Measurements from ENCODE around the gene NPTX1. TPM values are rescaled to one million over a fixed set of nuclear protein-coding genes. Genes with fewer than 3 reads are reported as not detected.

The NPTX1 gene
- polyA plus RNA-seq, 1 donor: 1.00 TPM

DNA sequence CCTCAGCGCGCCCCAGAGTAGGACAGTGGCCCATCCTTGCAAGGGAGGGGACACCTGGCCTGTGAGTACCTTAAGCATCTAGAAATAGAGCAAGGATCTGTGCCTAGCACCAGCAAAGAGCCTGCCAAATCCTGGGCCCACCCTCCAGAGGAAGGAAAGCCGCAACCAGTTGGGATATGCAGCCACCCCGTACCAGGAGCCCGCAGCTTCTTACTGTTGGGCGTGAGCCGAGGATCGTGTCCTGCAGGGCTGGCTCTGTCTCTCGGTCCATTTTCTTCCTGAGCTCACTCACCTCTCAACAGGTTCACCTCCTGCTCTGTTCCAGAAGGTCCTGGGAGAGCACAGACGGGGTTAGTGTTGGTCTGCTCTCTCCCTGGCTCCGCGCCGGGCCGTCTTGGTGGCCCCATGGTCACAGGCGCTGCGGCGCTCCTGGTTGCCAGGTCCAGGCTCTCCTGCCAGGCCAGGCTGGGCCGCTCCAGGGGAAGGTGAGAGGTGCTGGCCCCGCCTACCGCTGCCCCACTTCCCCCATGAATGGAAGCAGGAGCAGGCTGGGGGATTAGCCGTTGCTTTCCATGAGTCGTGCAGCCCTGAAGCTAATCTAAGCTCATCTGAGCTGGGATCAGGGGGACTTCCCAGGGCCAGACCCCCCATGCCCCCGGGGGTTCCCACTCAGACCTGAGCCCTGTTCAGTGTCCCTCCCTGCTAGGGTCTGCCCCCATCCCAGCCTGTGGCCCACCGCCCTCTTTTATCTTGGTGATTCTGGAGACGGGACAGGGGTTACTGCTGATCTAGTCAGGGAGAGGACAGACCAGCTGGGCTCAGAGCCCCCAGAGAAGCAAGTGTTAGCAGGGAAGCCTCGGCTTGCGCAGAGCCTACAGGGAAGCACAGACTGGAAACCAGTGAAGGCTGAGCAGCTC, 48.8 kb downstream of the NPTX1 start:
- no peak for DNase-seq

DNA sequence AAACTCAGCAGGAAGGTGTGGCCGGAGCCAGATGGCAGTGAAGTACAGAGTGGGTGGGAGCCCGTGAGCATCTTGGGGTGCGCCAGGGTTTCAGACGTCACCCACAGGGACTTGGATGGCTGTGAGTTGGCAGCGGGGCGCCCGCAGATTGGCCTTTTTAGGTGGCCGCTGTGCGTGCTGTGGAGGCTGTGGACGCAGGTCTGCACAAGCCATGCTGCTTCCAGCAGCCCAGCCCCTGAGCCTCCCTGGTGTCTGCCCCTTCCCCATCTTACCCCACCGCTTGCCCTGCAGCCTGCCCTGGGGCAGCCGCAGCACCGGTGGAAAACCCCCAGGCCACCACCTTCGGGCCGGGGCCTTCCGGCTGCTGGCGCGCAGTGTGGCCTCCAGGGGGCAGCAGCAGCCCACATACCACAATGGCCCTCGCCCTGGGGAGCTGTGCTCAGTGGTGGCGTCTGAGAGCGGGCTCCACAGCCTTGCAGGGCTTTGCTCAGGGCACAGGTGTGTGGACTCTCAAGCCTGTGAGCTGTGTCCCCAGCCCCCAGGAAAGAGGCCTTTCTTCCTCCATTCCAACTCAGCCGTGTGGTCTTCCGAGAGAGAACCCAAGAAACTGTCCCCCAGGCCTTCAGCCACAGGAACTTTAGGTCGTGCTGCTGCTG, 49.6 kb downstream of the NPTX1 start:
- DNase-seq: peak; percentile 50

DNA sequence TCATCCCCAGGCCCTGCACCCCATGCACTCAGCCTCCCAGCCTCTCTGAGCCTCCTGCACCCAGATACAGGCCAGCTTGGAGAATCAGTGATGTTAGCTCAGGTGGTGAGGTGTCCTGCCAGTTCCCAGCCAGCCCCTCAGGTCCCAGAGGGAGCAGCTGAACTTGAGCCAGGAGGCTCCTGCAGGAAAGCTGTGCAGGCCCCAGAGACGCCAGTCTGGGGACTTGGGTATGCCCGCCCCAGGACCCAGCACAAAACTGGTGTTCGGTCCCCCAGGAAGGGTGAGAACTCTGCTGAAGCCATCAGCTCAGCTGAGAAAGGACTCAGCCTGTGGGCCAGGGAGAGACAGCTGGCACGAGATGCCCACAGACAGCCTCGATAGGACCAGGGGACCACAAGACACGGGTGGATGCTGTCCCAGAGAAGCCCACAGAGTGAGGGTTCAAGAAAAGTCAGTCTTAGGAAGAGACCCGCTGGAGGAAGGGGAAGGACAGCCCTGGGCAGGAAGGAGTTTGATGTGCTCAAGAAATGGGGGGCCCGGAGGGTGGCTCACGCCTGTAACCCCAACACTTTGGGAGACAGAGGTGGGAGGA, 50.5 kb downstream of the NPTX1 start:
- DNase-seq: no peak

DNA sequence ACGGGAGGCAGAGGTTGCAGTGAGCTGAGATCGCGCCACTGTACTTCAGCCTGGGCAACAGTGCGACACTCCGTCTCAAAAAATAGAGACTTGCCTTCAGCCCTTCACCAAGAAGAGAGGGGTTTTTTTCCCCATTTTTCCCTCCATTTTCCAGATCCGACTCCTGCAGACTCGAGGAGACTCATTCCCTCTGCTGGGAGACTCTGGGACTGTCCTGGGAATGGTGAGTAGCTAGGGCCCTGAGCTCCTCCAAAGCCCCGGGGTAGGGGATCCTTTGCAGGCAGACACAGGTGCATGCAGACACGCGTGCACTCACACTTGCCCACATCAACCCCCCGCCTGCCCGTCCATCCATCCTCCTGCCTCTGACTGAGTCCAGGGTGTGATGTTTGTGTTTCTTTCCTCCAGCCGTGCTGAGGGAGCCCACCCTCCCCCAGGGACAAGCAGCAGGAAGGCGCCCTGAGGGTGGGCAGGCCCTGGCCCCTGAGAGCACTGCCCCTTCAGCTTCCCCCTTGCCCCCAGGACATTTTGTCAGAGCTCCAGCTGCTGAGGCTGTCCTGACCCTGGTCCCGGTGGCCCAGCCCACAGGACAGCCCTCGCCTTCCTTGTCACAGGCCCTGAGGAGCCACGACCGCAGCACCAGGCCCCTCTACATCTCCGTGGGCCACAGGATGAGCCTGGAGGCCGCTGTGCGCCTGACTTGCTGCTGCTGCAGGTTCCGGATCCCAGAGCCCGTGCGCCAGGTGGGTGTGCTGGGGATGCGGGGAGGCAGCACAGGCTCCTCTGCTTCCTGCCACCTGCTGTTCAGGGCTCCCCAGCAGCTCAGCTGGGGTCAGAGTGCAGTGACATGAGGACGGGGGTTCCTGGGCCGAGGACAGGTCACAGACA, 51.3 kb downstream of the NPTX1 start:
- DNase-seq: no peak

DNA sequence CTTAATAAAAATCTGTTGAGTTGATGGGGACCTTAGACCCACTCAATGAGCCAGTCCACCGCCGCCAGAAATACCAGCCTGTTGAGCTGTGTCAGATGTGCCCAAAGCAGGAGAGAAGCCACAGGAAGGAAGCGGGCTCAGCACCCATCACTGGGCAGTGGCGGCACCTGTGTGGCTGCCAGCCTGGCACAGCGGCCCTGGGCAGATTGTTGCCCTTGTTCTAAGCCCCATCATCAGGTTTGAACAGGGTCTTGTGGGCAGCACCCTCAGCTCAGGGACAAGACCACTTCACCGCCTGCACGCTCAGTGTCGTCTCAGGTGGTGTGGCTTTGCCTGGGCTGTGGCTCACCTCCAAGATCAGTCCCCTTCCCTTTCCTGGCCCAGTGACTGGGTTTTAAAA, 52.1 kb downstream of the NPTX1 start:
- DNase-seq: no peak

DNA sequence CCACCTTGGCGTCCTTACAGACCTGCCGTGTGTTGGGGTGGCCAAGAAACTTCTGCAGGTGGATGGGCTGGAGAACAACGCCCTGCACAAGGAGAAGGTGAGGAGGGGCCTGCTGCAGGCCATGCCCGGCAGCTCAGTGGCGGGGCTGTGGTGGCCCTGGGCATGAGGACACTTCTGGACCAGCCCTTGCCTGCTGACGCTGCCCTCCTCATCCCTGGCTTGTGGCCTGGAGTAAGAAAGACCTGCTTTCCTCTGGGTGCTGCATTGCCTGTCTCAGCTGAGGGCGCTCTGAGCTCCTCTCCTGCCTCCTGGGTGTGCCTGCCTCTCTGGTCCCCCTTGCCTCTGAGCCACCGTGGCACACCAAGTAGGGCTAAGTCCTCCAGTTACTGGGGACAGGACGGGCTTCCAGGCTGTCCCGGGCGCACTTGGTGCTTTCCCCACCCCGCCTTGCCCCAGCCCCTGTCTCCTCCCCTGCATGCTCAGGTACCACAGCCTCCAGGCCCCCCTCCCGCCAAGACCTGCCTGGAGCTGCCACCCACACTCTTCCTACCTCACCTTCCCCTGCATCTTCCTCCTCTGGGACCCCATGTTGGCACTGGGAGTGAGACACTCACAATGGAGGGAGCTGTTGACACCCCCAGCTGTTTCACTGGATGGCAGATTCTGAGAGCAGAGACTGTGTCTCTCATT, 52.7 kb downstream of the NPTX1 start:
- no peak for DNase-seq

DNA sequence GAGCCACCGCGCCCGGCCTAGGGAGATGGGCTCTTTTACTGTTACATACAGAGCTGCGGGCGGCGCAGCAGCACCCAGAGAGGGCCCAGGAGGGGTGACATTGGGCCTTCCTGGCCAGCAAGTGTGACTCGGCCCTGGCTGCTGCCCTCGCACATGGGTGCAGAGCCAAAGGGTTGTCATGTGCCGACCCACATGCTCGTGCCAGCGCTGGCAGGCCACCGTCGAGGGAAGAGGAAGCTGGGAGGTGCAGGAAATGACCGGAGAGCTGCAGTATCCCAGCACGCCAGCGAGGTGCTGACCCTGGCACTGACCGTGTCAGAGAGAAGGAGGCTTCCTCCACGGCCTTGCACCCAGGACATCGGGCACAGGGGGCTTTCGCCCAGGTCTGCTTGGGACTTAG, 53.4 kb downstream of the NPTX1 start:
- no peak for DNase-seq

DNA sequence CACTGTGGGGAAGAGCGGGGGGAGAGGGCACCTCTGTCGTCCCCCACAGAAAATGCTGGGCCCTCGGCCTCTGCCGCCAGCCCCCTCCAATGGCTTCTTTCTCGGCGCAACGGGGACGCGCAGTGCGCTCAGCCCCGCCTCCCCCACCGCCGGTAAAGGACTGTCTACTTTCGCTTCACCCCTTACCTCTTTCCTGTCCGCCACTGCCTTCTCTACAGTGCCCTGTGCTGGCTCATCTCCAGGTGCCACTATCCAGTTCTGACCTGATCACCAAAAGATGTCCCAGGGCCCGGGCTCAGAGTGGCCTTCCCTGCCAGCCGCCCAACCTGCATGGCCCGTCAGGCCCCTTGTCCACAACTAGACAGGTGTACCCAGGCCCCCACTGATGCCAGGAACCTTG, 54.1 kb downstream of the NPTX1 start:
- DNase-seq: no peak

DNA sequence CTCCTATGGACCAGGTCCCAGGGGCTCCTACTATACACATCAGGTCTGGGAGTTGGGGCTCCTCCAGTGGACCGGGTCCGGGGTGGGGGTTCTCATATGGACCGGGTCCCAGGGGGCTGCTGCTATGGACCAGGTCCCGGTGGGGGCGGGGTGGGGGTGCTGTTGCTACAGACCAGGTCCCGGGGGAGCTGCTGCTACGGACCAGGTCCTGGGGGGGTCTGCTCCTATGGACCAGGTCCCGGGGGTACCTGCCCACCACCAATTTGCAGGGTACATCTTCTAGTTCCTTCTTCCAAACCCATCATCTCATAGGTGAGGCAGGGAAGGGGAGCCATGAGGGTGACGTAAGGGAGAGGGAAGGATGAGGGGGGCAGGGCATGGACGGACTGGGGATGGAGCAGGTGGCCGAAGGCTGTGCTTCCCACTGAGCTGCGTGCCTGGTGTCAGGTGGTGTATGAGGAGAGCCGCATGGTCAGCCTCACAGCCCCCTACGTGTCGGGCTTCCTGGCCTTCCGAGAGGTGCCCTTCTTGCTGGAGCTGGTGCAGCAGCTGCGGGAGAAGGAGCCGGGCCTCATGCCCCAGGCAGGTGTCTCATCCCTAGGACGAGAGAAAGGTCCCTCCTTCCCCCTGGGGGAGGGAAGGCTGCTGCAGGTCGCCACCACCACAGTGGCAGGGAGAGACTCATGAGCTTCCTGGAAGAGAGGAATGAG, 54.9 kb downstream of the NPTX1 start:
- DNase-seq: no peak

DNA sequence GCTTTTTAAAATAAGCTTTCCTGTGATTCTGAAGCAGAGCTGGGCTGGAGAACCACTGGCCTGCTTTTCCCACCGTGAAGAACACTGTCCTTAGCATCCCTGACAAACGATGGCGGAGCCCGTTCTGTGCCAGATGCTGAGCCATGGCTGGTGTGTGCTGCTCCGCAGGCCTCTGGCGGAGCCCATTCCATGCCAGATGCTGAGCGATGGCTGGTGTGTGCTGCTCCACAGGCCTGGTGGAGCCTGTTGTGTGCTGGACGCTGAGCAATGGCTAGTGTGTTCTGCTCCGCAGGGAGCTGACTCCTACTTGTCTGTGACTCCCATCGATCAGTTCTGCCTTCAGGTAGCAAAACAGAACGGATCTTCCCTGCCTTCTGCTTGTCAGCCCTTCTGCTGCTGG, 57.2 kb downstream of the NPTX1 start:
- DNase-seq: no peak

DNA sequence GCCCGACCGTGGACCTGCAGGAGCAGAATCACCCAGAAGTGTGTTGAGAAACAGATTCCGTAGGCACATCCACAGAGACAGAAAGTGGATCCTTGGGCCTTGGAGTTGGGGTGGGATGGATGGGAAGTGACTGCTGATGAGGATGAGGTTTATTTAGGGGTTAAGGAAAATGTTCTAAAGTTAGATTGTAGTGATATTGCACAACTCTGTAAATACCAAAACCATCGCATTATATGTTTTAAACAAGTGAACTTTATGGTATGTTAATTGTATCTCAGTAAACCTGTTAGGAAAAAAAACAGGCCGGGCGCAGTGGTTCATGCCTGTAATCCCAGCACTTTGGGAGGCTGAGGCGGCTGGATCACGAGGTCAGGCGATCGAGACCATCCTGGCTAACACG, 57.8 kb downstream of the NPTX1 start:
- no peak for DNase-seq

Other genes with a start within 250 kb of the NPTX1 start
- 99.9 TPM for gene RNF213, start 215.8 kb downstream of the NPTX1 start, polyA plus RNA-seq (ENCODE audit: insufficient read length)
- gene ENDOV, start 61.4 kb downstream of the NPTX1 start, polyA plus RNA-seq (ENCODE audit: insufficient read length): 42.7 TPM
- 18.6 TPM for gene RPTOR, start 68.2 kb upstream of the NPTX1 start, polyA plus RNA-seq (ENCODE audit: insufficient read length)